CD4-positive, alpha-beta T cell treated with Interleukin-12 subunit alpha and Interleukin-12 subunit beta, for 1 hour (primary cell): ENCODE data around the gene SESN2.

Source experiments
- DNase-seq: peaks from one replicate; pipeline ENCODE4 v3.0.0-alpha.2; 2020

The SESN2 gene, protein sequence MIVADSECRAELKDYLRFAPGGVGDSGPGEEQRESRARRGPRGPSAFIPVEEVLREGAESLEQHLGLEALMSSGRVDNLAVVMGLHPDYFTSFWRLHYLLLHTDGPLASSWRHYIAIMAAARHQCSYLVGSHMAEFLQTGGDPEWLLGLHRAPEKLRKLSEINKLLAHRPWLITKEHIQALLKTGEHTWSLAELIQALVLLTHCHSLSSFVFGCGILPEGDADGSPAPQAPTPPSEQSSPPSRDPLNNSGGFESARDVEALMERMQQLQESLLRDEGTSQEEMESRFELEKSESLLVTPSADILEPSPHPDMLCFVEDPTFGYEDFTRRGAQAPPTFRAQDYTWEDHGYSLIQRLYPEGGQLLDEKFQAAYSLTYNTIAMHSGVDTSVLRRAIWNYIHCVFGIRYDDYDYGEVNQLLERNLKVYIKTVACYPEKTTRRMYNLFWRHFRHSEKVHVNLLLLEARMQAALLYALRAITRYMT

DNA sequence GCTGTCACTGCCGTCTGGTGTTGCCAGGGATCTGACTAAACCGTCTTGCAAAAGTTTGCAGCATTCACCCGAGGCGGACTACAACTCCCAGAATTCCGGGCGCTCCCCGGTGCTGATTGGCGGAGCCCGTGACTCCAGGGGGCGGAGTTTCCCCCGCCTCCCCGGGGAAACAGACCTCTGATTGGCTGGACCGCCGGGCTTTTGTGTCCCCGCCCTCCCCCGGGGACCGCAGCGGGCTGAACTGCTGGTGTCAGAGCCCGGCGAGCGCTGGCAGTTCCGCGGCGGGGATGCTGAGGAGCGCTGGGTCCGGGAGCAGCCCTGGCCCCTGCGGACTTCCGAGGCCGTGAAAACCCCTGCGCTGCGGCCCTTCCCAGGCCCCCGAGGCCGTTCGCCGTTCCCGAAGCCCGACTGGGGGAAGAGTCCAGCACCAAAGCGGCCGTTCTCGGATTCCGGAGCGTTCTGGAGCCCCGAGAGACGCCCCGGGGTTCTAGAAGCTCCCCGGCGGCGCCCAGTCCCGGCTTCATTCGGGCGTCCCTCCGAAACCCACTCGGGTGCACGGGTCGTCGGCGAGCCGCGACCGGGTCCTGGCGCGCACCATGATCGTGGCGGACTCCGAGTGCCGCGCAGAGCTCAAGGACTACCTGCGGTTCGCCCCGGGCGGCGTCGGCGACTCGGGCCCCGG lies at the start of gene SESN2:
SESN2 (plus strand) TSS at position 267 of the 682 bp plus-strand sequence; CDS start at position 597, 330 bp downstream.
- peak; percentile 99 for DNase-seq

DNA sequence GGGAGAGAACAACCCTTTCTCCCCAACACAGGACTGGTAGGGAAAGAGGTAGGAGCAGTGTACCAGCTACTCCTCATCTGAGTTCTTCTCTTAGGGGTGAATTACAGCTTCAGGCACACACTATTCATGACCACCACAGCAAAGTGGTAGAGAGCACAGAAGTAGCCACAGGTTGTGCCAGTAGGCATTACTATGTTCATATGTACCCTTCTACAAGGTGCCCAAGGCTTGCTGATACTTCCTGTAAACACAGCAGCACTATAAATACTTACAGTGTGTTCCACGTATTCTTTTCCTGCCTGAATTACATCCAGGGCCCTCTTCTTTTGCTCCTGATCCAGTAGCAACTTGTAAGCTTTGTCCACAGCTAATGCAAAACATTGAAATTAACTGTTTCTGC lies 49.6 kb upstream of the SESN2 start:
- no peak for DNase-seq

DNA sequence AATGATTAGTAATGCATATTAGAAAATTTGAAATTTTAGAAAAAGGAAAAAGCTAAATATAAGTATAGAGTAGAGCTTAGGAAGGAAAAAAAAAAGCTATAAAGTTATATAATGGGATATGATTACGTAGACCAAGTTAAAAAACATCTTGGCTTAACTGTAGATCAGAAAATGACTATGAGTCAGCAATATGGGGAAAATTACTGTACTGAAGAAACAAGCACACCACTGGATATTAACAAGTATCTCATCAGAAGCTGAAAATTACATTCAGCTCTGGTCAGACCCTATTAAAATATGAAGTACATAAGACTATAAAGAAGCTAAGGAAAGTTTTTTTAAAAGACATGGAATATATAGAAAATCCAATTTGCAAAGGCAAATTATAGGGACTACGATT lies 46.0 kb upstream of the SESN2 start:
- DNase-seq, result no peak

DNA sequence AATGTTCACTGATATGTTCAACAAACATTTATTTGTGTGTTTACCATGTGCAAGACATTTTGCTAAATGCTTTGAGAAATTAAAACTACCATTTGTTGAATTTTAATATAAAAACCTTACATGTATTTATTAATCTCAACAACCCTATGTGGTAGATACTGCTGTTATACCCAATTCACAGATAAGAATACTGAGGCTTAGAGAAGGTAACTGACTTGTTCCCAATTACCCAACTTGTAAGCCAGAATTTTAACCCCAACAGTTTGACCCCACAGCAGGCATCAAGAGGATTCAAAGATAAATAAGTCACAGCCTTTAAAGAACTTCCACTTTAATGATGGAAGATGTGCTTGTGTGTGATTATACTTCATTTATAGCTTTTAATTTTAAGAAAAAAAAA lies 30.2 kb upstream of the SESN2 start:
- no peak for DNase-seq

DNA sequence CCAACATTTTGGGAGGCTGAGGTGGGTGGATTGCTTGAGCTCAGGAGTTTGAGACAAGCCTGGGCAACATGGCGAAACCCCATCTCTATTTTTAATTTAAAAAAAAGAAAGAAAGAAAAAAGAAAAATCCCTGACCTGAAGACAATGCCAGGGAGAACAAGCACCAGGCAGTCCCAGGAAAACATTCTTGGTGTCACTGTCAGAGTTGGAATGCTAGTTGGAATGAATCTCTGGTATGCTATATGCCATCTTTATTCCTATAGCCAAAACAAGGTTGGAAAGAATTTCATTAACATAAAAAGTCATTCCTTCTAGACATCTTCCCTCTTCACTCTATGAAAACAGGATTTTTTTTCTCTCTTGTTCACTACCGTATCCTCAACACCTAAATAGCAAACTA lies 29.3 kb upstream of the SESN2 start:
- no peak for DNase-seq

DNA sequence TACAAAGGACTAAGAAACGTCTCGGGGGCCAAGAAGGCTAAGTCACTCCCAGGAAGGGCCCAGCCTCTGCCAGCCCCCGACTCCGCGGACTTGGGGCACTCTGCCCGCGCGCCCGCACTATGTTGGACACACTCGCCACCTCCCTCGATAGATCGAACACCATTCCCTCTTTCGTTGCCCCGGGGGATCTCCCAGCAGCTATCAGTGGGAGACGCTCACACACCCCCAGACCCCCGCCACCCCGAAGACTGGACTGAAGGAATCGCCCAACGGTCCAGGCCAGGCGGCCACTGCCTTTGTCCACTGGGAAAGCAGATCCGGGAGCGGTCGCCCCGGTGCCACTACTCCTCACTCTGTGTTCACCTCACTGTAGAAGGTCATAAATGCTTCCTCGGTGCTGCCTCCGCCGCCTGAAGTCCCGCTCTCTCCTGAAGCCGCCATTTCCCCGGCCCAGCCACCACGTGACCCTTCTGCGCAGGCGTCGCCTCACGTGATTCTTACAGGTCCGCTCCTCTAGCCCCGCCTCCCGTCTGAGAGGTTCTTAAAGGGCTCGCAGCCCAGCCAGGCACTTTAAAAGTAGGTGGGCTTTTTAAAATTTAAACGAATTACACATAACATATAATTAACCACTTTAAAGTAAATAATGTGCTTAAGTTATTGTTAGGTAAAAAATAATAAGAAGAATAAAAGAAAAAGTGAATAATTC lies 26.6 kb upstream of the SESN2 start, which contains the start of gene DNAJC8:
DNAJC8 (minus strand) TSS at position 472 of the 706 bp plus-strand sequence; CDS start at position 441, 31 bp downstream.
- DNase-seq, result peak; percentile 92

DNA sequence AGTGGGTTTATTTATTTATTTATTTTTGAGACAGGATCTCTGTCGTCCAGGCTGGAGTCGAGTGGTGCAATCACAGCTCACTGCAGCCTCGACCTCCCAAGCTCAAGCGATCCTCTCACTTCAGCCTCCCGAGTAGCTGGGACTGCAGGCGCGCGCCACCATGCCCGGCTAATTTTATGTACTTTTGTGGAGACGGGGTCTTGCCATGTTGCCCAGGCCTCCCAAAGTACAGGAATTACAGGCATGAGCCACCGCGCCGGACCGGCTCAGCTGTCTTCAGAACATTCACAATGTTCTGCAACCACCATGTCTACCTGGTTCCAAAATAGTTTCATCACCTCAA lies 26.1 kb upstream of the SESN2 start:
- DNase-seq, result no peak

DNA sequence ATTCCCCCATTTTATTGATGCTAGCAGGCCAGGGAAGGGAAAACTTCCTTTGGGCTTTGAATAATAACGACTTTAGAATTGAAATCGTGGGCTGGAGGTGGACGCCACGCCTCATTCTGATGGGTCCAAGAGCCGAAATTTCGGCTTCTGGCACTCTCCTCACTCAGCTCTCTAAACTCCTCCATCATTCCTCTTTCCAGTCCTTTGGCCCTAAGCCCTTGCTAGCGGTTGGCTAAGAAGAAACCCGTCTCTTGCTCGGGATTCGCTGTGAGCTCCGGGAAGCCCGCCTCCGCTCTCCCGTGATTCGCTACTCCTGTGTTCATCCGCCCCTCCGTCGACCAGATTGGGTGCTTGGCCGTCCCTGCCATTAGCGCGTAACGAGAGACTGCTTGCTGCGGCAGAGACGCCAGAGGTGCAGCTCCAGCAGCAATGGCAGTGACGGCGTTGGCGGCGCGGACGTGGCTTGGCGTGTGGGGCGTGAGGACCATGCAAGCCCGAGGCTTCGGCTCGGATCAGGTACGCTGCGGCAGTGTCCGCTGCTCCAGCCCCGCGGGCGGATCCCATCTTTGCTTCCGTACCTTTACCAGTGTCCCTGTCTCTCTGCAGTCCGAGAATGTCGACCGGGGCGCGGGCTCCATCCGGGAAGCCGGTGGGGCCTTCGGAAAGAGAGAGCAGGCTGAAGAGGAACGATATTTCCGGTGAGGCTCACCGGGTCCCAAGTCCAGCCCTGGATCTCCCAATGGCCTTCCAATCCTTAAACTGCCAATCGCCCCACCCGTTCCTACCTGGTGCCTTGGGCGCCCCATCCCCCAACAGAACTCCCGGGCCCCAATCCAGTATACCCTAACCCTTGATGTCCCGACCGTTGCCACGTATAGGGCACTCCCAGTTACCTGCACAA lies 23.3 kb upstream of the SESN2 start, which contains the start of gene ATP5IF1:
ATP5IF1 (plus strand) TSS at position 370 of the 901 bp plus-strand sequence; CDS start at position 430, 60 bp downstream.
- DNase-seq, result peak; percentile 96

DNA sequence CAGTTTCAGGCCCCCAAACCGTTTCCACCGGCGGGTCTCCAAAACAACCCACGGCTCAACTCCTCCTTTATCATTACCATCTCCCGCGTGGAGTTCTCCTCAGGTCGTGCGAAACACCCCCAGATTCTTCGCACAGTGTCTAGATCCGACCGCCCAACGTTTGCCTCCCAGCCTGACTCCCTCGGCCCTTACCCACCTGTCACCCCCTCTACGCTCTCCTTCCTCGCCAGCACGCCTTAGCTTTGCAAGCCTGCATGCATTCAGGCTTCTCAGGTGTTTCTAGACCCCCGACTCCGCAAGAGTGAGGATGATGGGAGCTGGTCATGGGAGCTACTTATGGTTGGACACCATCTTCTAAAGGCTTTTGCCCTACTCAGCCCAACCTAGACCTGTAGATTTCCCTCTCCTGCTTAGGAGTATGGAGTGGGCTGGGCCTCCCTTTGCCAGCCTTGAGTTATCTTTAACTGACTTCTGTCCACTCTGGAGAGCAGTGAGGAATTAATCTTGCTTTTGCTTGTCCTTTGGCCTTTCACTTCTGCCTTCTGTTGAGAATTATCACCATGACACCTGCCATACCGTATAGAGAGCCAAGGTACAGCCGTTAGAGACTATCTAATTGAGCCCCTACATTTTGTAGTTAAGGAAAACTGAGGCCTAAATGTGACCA lies 22.5 kb upstream of the SESN2 start:
- no peak for DNase-seq

DNA sequence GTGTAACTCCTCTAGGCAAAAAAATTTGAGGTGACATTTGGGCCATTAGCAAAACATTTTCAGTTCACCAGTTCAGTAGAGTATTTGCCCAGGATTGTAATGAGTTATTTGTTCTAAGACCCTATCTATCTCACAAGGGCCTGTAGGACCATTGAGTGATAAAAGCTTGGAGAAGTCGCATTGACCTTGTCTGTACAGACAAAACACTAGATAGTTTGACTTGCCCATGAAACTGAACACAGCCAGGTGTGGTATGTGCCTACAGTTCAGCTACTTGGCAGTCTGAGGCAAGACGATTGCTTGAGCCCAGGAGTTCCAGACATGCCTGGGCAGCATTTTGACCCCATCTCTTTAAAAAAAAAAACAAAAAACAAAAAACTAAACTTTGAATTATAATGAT lies 20.3 kb upstream of the SESN2 start:
- no peak for DNase-seq

DNA sequence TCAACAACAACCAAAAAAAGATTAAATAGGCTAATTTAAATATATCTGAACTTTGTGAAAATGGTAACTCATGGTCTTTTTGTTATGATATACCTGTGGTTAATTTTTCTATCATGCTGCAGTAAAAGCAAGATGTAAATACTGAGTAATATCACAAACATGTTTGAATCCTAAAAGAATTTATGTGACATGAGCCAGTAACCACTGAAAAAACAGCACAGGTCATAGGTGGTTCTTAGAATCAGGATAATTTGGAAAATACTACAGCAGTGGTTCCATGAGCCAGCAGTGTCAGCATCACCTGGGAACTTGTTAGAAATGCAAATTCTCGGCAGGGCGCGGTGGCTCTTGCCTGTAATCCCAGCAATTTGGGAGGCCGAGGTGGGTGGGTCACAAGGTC lies 19.3 kb upstream of the SESN2 start:
- DNase-seq, result no peak

DNA sequence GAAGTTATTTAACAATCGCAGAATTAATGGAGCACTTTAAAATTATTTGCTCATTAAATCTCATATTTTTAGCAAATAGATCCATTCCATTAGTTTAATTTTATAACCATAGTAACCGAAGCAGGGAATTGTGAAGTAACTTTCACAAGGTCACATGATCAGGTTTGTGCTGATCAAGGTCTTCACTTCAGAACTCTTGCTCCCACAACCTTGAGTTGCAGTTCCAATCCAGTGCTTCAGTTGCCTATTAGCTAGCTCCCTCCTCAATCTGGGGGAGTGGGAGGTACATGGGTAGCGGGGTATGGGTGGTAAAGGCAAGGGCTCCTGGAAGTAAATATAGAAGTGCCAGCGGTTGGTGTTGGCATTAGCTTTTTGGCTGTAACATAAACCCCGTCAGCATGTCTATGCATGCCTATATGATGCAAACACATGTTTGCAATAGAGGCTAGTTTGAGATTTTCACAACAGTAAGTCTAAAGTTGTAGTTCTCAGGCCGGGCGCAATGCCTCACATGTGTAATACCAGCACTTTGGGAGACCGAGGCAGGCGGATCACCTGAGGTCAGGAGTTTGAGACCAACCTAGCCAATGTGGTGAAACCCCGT lies 17.6 kb upstream of the SESN2 start:
- DNase-seq, result no peak

DNA sequence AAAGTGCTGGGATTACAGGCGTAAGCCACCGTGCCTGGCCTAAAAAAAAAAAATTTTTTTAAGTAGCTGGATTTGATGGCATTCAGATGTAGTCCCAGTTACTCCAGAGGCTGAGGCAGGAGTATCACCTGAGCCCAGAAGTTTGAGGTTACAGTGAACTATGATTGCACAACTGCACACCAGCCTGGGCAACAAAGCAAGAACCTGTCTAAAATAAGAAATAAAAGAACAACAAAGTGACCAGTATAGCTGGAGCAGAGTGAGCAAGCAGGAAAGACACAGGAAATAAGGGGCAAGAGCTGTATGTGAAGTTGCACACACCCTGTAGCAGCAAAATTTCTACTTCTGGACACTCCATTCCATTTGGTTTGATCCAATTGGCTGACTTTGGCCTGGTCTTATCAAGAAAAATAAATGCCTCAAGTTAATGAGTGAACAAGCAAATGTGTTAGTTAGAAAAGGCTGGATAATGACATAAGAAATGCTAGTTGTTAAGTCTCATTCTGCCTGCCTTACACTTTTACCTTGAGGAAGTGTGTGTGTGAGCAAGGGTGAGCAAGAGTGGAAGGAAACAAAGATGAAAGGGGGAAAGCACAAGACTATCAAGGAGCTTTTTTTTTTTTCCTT lies 15.5 kb upstream of the SESN2 start:
- no peak for DNase-seq

DNA sequence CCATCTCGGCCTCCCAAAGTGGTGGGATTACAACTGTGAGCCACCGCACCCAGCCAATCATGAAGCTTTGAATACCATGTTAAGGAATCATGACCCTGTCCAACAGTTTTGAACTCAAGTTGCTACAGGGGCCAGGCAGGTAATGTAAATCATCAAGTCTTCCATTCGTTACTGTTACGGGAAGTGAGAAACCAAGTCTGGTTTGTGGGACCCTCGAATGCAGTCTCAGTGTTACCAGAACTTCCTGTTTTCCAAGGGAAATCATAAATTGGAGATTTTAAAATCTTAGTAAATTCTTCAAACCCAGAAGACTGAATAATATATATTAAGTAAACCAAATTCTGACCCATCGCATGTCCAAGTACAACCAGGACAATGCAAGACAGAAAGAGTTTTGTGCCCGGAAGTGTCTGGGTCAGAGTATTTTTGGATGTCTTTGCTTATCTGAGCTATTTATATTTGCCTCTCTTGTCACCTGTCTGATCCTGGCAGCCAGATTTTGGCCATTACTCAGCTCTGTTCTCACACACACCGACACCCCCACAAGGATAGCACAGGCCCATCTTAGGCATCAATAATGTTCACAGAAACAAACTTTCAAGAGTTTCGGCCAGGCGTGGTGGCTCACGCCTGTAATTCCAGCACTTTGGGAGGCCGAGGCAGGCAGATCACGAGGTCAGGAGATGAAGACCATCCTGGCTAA lies 14.6 kb upstream of the SESN2 start:
- DNase-seq, result no peak

DNA sequence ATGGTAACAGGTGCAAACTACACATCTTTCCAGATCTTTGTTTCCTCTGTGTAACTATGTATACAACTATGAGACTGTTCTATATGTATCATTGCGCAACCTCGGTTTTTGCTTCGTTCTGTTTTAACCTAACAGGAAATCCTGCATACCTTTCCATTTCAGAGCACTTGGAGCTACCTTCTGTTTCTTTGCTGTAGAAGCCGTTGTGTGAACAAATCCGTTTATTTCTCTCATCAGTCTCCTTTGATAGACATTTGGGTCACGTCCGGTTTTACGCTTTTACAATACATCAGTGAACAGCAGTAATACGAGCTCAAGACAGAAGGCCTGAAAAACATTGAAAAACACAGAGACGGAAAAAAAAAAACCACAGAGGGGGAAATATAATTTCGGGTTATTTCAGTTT lies 12.9 kb upstream of the SESN2 start:
- peak; percentile 84 for DNase-seq

DNA sequence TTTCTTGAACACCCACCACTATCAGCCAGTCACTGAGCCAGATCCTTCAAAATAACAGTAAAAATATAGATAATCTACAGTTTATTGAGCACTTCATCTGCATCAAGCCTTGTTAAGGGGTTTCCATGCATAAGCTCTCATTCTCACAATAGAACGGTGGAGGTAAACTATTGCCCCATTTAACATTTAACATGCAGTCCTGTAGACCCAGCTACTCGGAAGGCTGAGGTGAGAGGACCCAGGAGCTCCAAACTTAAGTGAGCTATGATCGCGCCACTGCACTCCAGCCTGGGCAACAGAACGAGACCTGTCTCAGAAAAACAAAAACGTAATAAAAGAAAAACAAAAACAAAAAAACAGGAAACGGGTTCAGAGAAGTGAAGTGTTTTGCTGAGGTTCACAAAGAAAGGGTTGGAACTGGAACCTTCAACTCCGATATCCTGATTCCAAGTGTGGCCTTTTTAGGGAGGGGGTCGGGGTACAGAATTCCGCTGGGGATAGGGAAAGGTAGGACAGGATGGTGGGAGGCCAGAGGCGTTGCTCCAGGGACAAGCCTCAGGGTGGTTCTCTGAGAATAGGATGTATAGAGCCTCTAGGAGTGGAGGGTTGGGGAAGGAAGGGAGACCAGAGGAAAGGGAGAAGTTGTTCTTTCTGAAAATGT lies 11.6 kb upstream of the SESN2 start:
- no peak for DNase-seq

DNA sequence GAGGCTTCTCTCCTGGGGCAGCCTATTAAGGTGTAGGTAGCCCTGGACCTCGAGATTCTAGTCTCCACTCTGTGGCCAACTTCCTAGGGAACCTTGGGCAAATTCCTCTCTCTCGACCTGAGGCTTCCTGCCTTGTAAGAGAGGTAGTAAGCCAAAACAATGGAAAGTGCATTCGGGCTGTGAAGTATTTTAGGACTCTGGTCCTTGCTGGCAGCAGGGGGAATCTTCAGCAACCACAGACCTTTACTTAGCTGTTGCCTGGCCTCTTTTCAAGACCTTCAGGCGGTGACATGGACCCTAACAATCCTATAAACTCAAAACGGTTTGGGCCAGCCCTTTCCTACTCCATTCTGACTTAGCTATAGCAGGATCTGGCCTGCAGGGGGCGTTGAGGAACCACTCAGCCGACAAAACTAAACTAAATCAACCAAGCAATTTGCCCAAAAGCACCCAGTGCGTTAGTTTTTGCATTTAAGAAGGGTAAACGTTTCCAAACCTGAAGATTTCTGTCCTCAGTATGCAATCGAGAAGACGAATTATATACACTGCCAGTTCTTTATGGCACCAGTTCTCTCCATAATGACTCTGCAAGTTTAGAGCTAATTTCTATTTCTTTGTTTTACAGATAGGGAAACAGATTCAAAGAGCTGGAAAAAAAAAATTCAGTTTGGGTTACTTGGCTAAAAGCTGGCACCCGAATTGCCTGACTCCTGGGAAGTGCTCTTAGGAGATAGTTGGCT lies 10.9 kb upstream of the SESN2 start:
- DNase-seq, result peak; percentile 87

DNA sequence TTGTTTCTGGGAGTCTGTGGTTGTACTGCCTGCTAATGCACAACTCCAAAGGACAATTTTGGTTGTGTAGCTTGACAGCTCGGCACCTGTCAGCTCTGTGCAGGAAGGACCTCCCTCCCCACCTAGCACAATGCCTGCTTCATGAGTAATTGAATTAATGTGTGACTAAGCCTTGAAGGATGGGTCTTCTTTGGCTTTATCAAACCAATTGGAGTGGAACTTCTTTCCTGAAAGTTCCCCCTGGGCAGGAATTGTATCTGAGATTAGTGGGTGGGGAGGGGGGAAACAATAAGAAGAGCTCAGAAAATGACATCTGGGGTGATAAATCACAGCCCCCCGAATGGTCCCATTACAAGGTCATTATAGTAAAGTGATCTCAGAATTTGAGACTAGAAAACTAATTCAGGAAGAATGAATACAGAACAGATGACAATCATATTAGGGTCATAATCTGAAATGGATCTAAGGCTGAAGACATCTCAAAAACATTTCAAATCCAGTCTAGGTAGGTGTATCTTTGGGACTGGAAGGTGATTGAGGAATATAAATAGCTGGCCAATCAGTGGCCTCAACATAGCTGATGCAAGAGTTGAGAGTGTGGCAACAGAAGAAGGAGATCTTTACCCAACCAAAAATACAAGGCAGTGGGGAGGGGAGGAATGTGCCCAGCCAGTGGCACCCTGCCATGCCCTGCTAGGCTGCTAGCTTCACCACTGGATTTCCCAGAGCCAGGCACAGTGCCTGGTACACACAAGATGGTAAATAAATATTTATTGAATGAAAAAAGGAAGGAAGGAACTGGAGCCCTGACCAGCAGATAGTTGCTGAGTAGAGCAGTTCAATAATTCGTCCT lies 10.1 kb upstream of the SESN2 start:
- DNase-seq, result no peak
